Measurements from ENCODE around the gene RRBP1.

Gene RRBP1

GRCh38 chr20:17648791-17649730, 33.0 kb downstream of the RRBP1 start:
- peak in 1 of 2 donors; percentile 3 for DNase-seq (ENCODE audit: low read depth in 2 of 2)

- no peak for DNase-seq (ENCODE audit: low read depth in 2 of 2)
Measured at GRCh38 chr20:17648315-17648646, 33.8 kb downstream of the RRBP1 start.

- DNase-seq (ENCODE audit: low read depth in 2 of 2) = no peak
Measured at GRCh38 chr20:17647391-17648314, 34.4 kb downstream of the RRBP1 start.

GRCh38 chr20:17646961-17647301, 35.1 kb downstream of the RRBP1 start:
- DNase-seq (ENCODE audit: low read depth in 2 of 2) = no peak

GRCh38 chr20:17646209-17646960, 35.7 kb downstream of the RRBP1 start:
- no peak for DNase-seq (ENCODE audit: low read depth in 2 of 2)

GRCh38 chr20:17645546-17646208, 36.4 kb downstream of the RRBP1 start:
- no peak for DNase-seq (ENCODE audit: low read depth in 2 of 2)

GRCh38 chr20:17645010-17645409, 37.0 kb downstream of the RRBP1 start:
- no peak for DNase-seq (ENCODE audit: low read depth in 2 of 2)

GRCh38 chr20:17644451-17644850, 37.6 kb downstream of the RRBP1 start:
- DNase-seq (ENCODE audit: low read depth in 2 of 2) = no peak

- no peak for DNase-seq (ENCODE audit: low read depth in 2 of 2)
Measured at GRCh38 chr20:17643531-17644188, 38.4 kb downstream of the RRBP1 start.

GRCh38 chr20:17642404-17643269, 39.4 kb downstream of the RRBP1 start:
- DNase-seq (ENCODE audit: low read depth in 2 of 2) = no peak

- no peak for DNase-seq (ENCODE audit: low read depth in 2 of 2)
Measured at GRCh38 chr20:17641993-17642392, 40.0 kb downstream of the RRBP1 start.

GRCh38 chr20:17641520-17641964, 40.5 kb downstream of the RRBP1 start:
- no peak for DNase-seq (ENCODE audit: low read depth in 2 of 2)

- no peak for DNase-seq (ENCODE audit: low read depth in 2 of 2)
Measured at GRCh38 chr20:17640875-17641378, 41.1 kb downstream of the RRBP1 start.

GRCh38 chr20:17640146-17640874, 41.7 kb downstream of the RRBP1 start:
- DNase-seq (ENCODE audit: low read depth in 2 of 2) = no peak

GRCh38 chr20:17638835-17639407, 43.1 kb downstream of the RRBP1 start:
- DNase-seq (ENCODE audit: low read depth in 2 of 2) = no peak

GRCh38 chr20:17637985-17638640, 43.9 kb downstream of the RRBP1 start:
- no peak for DNase-seq (ENCODE audit: low read depth in 2 of 2)

GRCh38 chr20:17637413-17637780, 44.6 kb downstream of the RRBP1 start:
- no peak for DNase-seq (ENCODE audit: low read depth in 2 of 2)

Data from stimulated activated CD8-positive, alpha-beta memory T cell treated with anti-CD3 and anti-CD28 coated beads, Interleukin-7, amount 100 ng/mL, for 1 hour (primary cell).